IPS DF 4.7 (cell line): Measurements from ENCODE around the gene ARID5B.

Experiments
- DNase-seq: peaks from one replicate; pipeline ENCODE4 v3.0.0-alpha.2; 2013; ENCODE audit warnings: low spot score; ENCODE audit errors: extremely low read depth

The ARID5B gene

DNA sequence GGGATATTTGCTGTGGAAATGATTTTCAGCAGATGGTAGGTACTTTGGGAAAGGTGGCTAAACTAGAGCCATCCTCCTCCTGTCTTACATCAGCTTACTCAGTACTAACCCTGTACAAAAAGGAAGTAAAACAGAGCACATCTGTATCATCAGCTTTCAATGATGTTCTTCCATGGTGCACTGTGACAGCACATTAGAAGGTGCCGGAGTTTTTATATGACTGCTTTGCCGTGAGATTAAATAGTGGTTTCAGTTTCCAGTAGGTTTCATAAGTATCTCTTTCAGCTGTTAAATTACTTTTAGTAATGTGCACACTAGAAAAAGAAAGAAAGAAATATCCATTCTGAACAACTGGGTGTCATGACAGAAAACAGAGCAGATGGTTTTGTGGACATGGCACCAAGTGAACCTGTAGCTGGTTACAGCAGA lies 86.5 kb downstream of the ARID5B start:
- no peak for DNase-seq

DNA sequence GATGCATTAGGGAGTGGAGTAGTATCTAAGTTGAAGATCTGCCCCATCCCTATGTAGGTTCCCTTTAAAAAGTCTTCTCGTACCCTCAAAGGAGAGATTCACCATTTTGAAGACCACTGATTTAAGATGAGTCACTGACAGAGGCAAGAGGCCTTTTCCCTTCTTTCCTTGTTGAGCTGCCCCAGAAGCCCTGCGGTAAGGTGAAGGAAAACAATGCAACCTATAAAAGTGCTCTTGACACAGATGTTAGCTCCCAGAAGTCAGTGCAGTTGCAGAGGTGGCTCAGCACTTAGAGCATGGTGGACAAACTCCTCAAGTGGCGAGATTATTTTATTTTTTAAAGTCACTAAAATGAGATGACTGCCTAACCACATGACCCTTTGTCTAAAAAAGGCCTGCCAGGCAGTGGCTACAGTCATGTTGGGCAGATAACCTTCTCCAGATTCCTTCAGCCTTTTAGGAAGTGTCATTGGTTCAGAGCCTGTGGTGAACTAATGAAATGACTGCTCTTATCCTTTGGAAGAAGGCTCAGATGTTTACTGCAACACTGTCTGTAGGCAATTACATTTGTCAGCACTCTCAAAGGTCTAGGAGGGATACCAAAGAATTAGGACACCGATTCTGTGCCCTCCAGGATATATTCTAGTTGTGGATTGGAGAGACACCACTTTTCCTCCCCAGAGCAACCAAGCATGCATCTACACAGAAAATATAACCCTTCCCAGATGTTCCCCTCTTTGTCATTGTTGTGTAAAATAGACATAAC lies 88.7 kb downstream of the ARID5B start:
- DNase-seq = no peak

DNA sequence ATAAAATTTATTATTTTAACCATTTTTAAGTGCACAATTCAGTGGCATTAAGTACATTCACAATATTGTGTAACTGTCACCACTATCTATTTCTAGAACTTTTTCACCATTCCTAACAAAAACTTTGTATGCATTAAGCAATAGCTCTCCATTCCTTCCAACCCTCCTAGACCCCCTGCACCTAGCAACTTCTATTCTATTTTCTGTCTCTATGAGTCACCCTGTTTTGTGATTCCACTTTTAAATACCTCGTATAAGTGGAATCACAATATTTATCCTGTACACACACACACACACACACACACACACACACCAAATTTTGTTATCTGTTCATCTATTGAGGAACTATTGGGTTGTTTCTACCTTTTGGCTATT lies 89.2 kb downstream of the ARID5B start:
- no peak for DNase-seq

GRCh38 chr10:61991166-61991565 lies 89.7 kb downstream of the ARID5B start:
- no peak for DNase-seq

DNA sequence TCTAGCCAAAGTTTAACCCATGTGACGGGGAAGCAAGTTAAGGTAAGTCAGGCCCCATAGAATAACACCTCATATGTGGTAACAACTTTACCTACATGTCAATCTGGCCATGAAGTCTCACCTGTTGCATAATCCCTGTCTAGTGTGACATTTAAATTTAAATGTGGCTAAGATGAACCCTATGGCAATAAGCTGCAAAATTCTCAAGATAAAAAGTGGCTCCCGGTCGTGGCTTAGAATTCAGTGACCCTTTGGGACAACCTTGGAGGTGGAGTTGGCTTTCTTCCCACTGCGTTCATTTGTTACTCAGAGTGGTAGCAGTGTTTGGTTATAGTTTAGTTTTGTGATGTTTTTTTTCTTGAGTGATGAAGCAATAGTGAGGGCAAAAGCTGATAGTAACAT lies 90.6 kb downstream of the ARID5B start:
- DNase-seq = no peak

DNA sequence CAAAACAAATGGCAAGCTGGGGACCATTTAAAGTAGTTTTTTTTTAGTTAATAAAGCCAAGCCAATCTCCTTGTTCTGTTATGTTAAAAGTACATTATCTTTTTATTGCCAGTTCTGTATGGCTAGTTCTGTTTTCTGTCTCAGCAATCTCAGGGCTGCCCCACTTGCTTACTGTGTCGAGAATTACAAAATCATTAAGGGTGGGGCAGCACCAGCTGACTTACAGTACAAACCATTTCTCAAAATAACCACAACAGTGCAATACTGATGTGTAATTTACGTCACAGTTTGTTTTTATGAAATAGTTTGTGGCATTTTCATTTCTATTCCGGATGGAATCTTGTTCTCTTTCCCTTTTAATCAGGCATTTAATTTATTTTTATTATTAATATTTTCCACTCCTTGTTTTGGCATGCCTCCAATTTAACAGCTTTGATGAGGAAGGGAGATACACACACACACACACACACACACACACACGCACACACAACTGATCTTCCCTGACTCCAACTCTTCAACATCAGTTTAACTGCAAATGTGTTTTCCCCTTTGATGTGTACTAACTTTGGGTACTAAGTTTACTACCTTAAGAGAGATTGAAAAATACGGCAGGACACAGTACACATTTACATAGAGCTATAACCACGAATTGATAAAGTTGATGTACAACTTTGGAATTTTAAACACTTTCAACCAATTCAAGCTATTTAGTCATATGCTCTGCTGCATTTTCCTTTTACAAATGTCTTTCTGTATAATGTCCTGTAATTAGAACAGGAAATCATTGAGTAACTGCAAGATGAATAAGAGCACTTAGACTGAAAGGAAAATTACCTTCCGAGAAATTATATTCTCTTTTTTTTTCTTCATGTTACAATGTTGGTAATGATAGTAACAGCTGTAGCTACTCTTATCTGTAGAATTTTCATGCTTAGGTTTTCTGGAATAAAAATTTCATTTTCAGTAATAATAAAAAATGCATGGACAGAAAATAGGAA lies 91.5 kb downstream of the ARID5B start:
- DNase-seq = no peak

GRCh38 chr10:61993711-61994401 lies 92.4 kb downstream of the ARID5B start:
- DNase-seq = no peak

- DNase-seq = no peak
Measured at GRCh38 chr10:61994405-61995219, 93.1 kb downstream of the ARID5B start.

DNA sequence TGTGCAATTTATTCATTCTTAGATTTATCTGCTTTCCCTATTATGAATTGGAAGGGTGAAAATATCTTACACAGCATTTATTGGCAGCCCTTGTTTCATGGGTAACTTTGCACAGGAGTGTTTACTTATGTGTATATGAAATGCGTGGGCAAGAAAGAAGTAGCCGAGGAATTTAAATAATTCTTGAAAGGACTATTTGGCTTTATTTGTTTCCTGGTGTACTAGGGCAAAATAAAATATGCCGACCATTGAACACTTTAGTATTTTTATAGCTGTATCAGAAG lies 93.7 kb downstream of the ARID5B start:
- DNase-seq = no peak

- no peak for DNase-seq
Measured at GRCh38 chr10:61998937-61999336, 97.4 kb downstream of the ARID5B start.

- DNase-seq = no peak
Measured at GRCh38 chr10:62000037-62000603, 98.6 kb downstream of the ARID5B start.

- no peak for DNase-seq
Measured at GRCh38 chr10:62000726-62001125, 99.2 kb downstream of the ARID5B start.

DNA sequence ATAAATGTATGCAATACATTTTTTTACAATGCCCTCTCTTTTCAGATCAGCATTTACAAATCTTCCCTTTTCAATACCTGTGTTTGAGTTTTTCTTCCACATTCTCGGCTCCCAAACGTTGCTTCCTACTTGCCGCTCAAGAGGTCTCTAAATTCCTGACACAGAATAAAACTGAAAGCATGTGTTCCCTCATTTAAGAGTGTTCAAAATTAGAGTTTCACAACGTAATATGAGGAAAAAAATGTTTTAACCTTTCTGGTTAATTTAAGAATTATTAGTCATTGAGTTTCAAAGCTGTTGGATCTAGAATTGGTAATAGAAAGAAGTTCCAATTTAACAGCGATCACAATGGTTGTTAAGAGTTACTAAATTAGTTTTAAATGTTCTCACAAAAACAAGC lies 100.4 kb downstream of the ARID5B start:
- DNase-seq = no peak

DNA sequence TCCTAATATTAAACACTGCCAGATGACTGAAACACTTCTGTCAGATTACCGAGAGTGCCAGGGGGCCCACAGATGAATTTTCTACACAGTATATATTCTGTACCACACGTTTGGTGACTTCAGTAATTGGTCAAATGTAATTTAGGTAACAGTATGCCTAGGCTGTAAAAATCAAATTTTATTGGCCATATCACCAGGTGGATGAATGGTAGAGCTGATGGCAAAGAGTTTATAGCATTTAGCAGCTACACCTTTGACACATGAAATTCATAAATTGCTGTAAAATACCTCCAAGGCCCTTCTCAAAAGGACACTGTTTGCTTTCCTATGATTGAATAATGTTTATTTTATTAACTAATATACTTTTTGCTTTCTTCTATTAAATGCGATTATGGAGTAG lies 101.3 kb downstream of the ARID5B start:
- no peak for DNase-seq

DNA sequence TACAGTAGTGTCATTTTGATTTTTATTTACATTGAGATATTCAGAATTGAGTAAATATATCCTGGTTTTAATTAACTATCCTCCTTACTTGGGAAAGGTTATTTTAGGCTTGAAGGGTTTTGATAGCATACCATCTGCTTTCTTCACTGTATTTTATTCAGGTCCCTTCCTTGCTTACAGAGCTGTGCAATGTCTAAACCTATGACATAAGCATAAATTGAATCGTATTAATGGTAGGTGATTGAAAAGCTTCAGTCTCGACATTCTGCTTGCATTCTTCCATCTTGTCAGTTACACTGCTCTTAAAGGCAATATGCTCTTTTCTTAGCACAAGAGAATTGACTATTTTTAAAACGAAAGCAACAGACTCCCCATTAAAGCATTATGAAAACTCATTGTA lies 102.5 kb downstream of the ARID5B start:
- no peak for DNase-seq

GRCh38 chr10:62005281-62005680 lies 103.8 kb downstream of the ARID5B start:
- DNase-seq = no peak

DNA sequence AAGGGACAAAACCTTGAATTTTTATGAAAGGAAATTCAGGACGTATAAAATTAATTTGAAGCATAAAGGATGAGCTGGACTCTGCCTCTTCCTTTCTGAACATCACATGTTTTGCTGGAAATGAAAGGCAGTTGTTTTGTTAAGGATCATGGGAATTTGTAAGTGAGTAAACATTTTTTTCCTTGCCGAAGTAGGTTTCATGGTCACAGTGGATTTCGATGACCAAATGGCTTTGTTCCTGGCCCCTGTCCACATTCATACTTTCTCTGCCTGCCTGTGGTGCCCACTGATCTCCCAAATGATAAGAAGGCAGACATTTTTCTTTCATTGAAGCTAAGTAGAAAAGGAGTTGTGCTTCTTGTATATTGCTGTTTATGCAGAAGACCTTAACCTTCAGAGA lies 104.2 kb downstream of the ARID5B start:
- DNase-seq = no peak

GRCh38 chr10:62007145-62007544 lies 105.6 kb downstream of the ARID5B start:
- no peak for DNase-seq

DNA sequence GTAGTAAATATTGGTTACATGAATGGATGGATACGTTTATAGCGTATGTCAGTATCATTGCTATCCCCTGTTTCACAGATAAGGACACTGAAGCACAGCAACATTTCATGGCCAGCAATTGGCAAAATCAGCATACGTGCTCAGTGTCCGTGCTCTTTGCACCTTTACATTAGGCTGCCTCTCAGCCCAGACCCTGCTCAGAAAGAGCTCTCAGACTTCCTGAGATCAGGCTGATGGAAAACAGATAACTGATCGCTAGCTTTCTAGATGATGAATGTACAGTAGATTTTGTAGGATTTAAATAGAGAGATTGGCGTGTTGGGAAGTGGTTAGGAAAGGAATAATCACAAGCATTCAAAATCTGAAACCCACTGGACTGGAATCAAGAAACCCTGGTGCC lies 106.7 kb downstream of the ARID5B start:
- DNase-seq = no peak

DNA sequence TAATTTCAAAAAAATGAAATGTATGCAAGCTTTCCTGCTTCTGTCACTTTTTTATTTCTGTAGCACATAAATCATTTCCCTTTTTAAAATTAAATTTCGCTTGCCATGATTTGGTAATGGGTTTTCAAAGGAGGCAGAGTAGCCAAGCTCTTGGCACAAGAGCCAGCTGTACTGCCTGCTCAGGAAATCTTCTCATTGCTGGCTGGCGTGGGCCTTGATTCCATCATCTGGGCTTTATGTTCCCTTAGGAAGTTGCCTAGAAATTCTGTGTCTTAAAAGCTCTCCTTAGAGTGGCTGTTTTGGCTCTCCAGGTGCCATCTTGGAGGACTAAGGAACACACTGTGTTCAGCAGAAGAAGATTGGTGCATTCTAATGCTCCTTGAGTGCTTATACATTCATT lies 107.4 kb downstream of the ARID5B start:
- DNase-seq = no peak

- no peak for DNase-seq
Measured at GRCh38 chr10:62010366-62010765, 108.9 kb downstream of the ARID5B start.
